ENCODE results near the gene BSND.

DNA sequence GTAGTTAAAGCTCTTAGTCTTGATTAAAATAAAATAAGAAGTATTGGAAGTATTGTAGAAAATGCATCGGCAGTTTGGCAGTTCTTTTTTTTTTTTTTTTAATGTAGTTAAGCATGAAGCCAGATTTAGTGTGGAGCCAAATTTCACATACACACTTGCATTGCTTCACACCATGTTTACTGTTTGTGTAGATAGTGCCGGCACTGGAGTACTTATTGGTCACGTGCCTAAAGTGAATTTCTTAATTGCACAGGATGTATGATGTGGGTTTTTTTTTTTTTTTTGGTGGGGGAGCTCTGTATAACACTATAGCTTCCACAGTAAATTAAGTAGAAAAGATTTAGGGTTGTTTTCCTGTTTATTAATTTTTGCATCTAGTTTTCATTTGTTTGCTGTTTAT lies 39.5 kb upstream of the BSND start:
- no peak for TF ChIP-seq EZH2 (IDR thresholded peaks at IDR 0.05; ENCODE audit: borderline replicate concordance, low read depth, low read length, poor library complexity, severe bottlenecking)
- TF ChIP-seq, protein P1, sequence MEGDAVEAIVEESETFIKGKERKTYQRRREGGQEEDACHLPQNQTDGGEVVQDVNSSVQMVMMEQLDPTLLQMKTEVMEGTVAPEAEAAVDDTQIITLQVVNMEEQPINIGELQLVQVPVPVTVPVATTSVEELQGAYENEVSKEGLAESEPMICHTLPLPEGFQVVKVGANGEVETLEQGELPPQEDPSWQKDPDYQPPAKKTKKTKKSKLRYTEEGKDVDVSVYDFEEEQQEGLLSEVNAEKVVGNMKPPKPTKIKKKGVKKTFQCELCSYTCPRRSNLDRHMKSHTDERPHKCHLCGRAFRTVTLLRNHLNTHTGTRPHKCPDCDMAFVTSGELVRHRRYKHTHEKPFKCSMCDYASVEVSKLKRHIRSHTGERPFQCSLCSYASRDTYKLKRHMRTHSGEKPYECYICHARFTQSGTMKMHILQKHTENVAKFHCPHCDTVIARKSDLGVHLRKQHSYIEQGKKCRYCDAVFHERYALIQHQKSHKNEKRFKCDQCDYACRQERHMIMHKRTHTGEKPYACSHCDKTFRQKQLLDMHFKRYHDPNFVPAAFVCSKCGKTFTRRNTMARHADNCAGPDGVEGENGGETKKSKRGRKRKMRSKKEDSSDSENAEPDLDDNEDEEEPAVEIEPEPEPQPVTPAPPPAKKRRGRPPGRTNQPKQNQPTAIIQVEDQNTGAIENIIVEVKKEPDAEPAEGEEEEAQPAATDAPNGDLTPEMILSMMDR (conservative IDR thresholded peaks at IDR 0.05; ENCODE audit: low read depth, low read length) = no peak
